Measurements from ENCODE around the gene SLC22A3.

DNA sequence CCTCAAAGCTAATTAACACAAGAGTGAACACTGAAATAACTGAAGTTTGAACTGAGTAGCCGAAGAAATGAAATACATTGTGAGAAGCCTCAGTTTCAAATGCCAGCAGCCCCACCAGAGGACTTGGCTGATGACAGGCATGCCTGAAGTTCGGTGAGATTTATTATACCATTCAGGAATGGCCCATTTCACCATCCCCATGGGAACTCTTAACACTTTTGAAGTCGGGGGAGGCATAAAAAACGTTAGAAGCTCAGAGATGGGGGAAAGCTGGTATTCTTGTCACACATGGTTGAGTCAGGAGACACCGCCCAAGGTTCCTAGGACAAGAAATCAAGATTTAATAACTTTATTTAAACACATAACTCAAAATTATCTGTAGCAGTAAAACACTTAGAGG is 17.6 kb upstream of the SLC22A3 start:
- TF ChIP-seq, protein P1, sequence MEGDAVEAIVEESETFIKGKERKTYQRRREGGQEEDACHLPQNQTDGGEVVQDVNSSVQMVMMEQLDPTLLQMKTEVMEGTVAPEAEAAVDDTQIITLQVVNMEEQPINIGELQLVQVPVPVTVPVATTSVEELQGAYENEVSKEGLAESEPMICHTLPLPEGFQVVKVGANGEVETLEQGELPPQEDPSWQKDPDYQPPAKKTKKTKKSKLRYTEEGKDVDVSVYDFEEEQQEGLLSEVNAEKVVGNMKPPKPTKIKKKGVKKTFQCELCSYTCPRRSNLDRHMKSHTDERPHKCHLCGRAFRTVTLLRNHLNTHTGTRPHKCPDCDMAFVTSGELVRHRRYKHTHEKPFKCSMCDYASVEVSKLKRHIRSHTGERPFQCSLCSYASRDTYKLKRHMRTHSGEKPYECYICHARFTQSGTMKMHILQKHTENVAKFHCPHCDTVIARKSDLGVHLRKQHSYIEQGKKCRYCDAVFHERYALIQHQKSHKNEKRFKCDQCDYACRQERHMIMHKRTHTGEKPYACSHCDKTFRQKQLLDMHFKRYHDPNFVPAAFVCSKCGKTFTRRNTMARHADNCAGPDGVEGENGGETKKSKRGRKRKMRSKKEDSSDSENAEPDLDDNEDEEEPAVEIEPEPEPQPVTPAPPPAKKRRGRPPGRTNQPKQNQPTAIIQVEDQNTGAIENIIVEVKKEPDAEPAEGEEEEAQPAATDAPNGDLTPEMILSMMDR (IDR thresholded peaks at IDR 0.05) = no peak
- no peak for TF ChIP-seq POLR2A (IDR thresholded peaks at IDR 0.05)
